ENCODE measurements around the gene CTSA. TPM values are rescaled to one million over a fixed set of nuclear protein-coding genes. Genes with fewer than 3 reads are reported as not detected.

The CTSA gene
- total and polyA plus RNA-seq, 2 experiments from 2014 or later = 425 to 716 TPM

DNA sequence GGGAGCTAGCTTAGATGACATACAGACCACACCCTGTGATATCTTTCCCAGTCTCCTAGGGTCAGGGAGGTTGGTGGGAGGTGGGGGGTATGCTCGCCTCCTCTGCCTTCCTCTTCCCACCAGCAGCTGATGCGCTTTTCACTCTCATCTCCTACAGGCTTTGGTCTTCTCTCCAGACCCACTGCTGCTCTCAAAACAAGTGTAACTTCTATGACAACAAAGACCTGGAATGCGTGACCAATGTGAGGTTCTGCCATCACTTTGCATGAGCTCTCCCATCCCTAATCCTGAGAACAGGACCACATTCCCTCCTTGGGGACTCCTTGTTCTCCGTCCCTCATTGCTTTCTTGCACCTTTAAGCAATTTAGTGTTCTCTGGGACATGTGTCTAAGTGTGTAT lies 2.7 kb downstream of the CTSA start:
- H3K79me2 ChIP-seq = peaks cover 39% of the 10 kb centered on the region
- whole genome bisulfite sequencing (ENCODE audit: low lambda C conversion rate, missing lambda C conversion rate) = over 99% methylated on average over 4 of the region's 4 CpGs
- peak overlapping the region; percentile 92 for H3K4me2 ChIP-seq
- DNase-seq (ENCODE audit: low spot score) = no peak
- H4K20me1 ChIP-seq (ENCODE audit: insufficient read depth, poor library complexity, severe bottlenecking) = peaks cover 3% of the 10 kb centered on the region
- H3K9me2 ChIP-seq (replicated peaks; ENCODE audit: insufficient read depth) = no peaks in the 10 kb centered on the region
- H3K27ac ChIP-seq = peak overlapping the region; percentile 76
- peaks cover 8% of the 10 kb centered on the region for H3K4me1 ChIP-seq (ENCODE audit: insufficient read depth)
- H3K27me3 ChIP-seq = no peaks in the 10 kb centered on the region
- no peak overlapping the region for H2AFZ ChIP-seq
- no peaks in the 10 kb centered on the region for H3K9me3 ChIP-seq (ENCODE audit: low read depth)
- no peak for TF ChIP-seq CTCF (IDR thresholded peaks at IDR 0.05; ENCODE audit: poor library complexity)
- no peak for TF ChIP-seq EZH2phosphoT487 (IDR thresholded peaks at IDR 0.05; ENCODE audit: low read depth, severe bottlenecking, unreplicated experiment)
- H3K36me3 ChIP-seq (replicated peaks; ENCODE audit: insufficient read depth, low read depth) = no peaks in the 10 kb centered on the region
- H3K4me3 ChIP-seq = no peak overlapping the region

GRCh38 chr20:45894797-45895196 lies 3.7 kb downstream of the CTSA start:
- Histone ChIP-seq H3K4me1 (ENCODE audit: insufficient read depth) (peaks cover 8% of the 10 kb centered on the region), H2AFZ (no peak overlapping the region), H3K4me3 (no peak overlapping the region), H3K9me3 (ENCODE audit: low read depth) (no peaks in the 10 kb centered on the region), H3K27me3 (no peaks in the 10 kb centered on the region), H3K9me2 (replicated peaks; ENCODE audit: insufficient read depth) (no peaks in the 10 kb centered on the region), H4K20me1 (ENCODE audit: insufficient read depth, poor library complexity, severe bottlenecking) (no peaks in the 10 kb centered on the region), H3K4me2 (no peak overlapping the region), H3K79me2 (peaks cover 30% of the 10 kb centered on the region), H3K36me3 (replicated peaks; ENCODE audit: insufficient read depth, low read depth) (no peaks in the 10 kb centered on the region), H3K27ac (no peak overlapping the region)
- TF ChIP-seq CTCF (IDR thresholded peaks at IDR 0.05; ENCODE audit: poor library complexity) (no peak), EZH2 (IDR thresholded peaks at IDR 0.05; ENCODE audit: borderline replicate concordance) (no peak), EZH2phosphoT487 (IDR thresholded peaks at IDR 0.05; ENCODE audit: low read depth, severe bottlenecking, unreplicated experiment) (no peak)
- no peak for DNase-seq (ENCODE audit: low spot score)
- 90% methylated on average over 11 of the region's 12 CpGs for WGBS (ENCODE audit: low lambda C conversion rate, missing lambda C conversion rate)

DNA sequence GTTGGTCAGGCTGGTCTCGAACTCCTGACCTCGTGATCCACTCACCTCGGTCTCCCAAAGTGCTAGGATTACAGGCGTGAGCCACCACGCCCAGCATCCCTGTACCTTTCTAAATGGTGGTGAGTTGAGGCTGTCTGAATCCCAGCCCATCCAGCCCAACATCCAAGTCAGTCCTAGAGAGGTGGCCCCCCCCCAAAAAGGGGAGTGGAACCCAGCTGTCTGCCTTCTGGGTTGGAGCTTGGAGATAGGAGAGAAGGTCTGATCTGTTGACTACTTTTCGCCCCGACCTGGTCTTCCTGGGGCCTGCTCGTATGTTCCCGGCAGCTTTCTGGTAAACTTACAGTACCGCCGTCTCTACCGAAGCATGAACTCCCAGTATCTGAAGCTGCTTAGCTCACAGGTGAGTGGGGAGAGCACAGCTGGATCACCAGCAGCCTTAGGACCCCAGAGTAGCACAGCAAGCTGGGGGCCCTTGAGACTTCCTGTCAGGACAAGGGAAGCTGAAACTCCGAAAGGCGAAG lies 5.6 kb downstream of the CTSA start:
- no peaks in the 10 kb centered on the region for H4K20me1 ChIP-seq (ENCODE audit: insufficient read depth, poor library complexity, severe bottlenecking)
- no peaks in the 10 kb centered on the region for H3K36me3 ChIP-seq (replicated peaks; ENCODE audit: insufficient read depth, low read depth)
- peaks cover 19% of the 10 kb centered on the region for H3K79me2 ChIP-seq
- H3K4me1 ChIP-seq (ENCODE audit: insufficient read depth) = peaks cover 8% of the 10 kb centered on the region
- TF ChIP-seq EZH2 (IDR thresholded peaks at IDR 0.05; ENCODE audit: borderline replicate concordance) (no peak), CTCF (IDR thresholded peaks at IDR 0.05; ENCODE audit: poor library complexity) (no peak), EZH2phosphoT487 (IDR thresholded peaks at IDR 0.05; ENCODE audit: low read depth, severe bottlenecking, unreplicated experiment) (no peak)
- no peak for DNase-seq (ENCODE audit: low spot score)
- H3K4me2 ChIP-seq = no peak overlapping the region
- WGBS (ENCODE audit: low lambda C conversion rate, missing lambda C conversion rate) = 96% methylated on average over 14 of the region's 14 CpGs
- no peaks in the 10 kb centered on the region for H3K9me2 ChIP-seq (replicated peaks; ENCODE audit: insufficient read depth)
- H2AFZ ChIP-seq = no peak overlapping the region
- H3K27me3 ChIP-seq = no peaks in the 10 kb centered on the region
- H3K4me3 ChIP-seq = no peak overlapping the region
- H3K9me3 ChIP-seq (ENCODE audit: low read depth) = no peaks in the 10 kb centered on the region
- no peak overlapping the region for H3K27ac ChIP-seq

DNA sequence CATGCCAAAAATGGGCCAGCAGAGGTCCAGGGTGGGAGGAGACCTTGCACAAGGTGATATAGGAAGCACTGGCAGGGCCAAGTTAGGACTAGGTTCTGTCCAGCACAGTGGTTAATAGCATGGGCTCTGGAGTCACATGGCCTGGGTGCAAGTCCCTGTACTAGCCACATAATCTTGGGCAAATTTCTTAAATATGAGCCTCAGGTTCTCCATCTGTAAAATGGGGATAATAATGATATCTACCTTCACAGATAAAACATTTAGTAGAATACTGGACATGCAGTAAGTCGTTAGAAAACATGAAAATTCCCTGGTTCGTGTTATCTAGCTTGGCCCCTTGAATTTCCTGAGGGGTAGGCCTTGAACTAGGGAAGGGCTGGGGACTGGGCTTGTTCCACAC lies 6.2 kb downstream of the CTSA start:
- no peak for TF ChIP-seq EZH2 (IDR thresholded peaks at IDR 0.05; ENCODE audit: borderline replicate concordance)
- TF ChIP-seq CTCF (IDR thresholded peaks at IDR 0.05; ENCODE audit: poor library complexity) = no peak
- TF ChIP-seq EZH2phosphoT487 (IDR thresholded peaks at IDR 0.05; ENCODE audit: low read depth, severe bottlenecking, unreplicated experiment) = no peak
- Histone ChIP-seq H2AFZ (no peak overlapping the region), H3K27ac (no peak overlapping the region), H3K36me3 (replicated peaks; ENCODE audit: insufficient read depth, low read depth) (no peaks in the 10 kb centered on the region), H4K20me1 (ENCODE audit: insufficient read depth, poor library complexity, severe bottlenecking) (no peaks in the 10 kb centered on the region), H3K9me3 (ENCODE audit: low read depth) (no peaks in the 10 kb centered on the region), H3K79me2 (peaks cover 15% of the 10 kb centered on the region), H3K27me3 (no peaks in the 10 kb centered on the region), H3K4me1 (ENCODE audit: insufficient read depth) (peaks cover 8% of the 10 kb centered on the region), H3K4me3 (no peak overlapping the region), H3K9me2 (replicated peaks; ENCODE audit: insufficient read depth) (no peaks in the 10 kb centered on the region), H3K4me2 (no peak overlapping the region)
- no peak for DNase-seq (ENCODE audit: low spot score)
- WGBS (ENCODE audit: low lambda C conversion rate, missing lambda C conversion rate) = 86% methylated on average over 2 of the region's 2 CpGs

Data from hepatocyte (in vitro differentiated cells).